Measurements from ENCODE around the gene GALNT18. TPM values are rescaled to one million over a fixed set of nuclear protein-coding genes. Genes with fewer than 3 reads are reported as not detected.

GALNT18 gene
- total RNA-seq, 1 donor from 2014 or later: 22.9 TPM

- DNase-seq (ENCODE audit: missing footprints) (no peak), ATAC-seq (no peak)
- intact Hi-C loops (cut with DNase I): no loop called here
Measured at GRCh38 chr11:11411401-11411985, 210.3 kb downstream of the GALNT18 start.

DNA sequence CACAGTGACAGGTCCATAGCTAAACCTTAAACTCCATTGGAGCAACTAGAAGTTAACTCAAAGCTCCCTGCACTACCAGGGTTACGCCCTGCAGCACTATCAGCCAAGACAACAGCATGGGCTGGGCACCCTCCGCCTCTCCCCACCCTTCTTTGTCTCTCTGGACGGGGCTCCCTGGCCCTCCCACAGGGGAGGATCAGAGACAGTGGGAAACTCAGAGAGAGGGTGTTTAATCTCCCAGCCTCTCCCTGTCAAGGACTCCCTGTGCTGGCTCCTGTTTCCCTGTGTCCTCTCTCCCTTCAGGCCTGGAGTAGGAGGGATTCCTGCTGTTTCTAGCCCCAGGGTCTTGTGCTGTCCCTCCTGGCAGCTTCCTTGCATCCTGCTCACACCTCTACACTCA lies 211.9 kb downstream of the GALNT18 start:
- intact Hi-C loops (cut with DNase I): no loop called here
- DNase-seq (ENCODE audit: missing footprints): no peak

GRCh38 chr11:11409224-11409623 lies 212.6 kb downstream of the GALNT18 start:
- no peak for ATAC-seq
- intact Hi-C loops (cut with DNase I): no loop called here
- no peak for DNase-seq (ENCODE audit: missing footprints)

More for the DNA sequence above, 211.9 kb downstream of the GALNT18 start:
- ATAC-seq: no peak

GRCh38 chr11:11408436-11409221 lies 213.2 kb downstream of the GALNT18 start:
- DNase-seq (ENCODE audit: missing footprints): no peak
- intact Hi-C loops (cut with DNase I): no loop called here
- no peak for ATAC-seq

DNA sequence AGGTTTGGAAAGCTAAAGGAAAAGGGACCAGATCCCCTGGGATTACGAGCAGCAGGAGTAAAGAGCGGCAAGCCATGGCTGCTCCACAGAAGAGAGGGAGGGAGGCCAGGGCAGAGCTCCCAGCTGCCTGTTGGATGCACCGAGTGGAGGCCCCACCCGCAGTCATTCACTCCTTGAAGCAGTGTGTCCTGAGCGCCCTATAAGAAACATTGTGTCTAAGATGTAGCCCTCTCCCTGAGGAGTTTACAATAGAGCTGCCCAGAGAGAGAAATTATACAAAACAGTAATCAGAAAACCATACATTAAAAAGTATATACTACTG lies 214.1 kb downstream of the GALNT18 start:
- DNase-seq (ENCODE audit: missing footprints) (no peak), ATAC-seq (peak; percentile 18)
- intact Hi-C loops (cut with DNase I): loop anchor here (1.0 to 2.0 kb wide), 3 partner anchors 54 to 215 kb away; partner anchors contain the start of gene GALNT18

DNA sequence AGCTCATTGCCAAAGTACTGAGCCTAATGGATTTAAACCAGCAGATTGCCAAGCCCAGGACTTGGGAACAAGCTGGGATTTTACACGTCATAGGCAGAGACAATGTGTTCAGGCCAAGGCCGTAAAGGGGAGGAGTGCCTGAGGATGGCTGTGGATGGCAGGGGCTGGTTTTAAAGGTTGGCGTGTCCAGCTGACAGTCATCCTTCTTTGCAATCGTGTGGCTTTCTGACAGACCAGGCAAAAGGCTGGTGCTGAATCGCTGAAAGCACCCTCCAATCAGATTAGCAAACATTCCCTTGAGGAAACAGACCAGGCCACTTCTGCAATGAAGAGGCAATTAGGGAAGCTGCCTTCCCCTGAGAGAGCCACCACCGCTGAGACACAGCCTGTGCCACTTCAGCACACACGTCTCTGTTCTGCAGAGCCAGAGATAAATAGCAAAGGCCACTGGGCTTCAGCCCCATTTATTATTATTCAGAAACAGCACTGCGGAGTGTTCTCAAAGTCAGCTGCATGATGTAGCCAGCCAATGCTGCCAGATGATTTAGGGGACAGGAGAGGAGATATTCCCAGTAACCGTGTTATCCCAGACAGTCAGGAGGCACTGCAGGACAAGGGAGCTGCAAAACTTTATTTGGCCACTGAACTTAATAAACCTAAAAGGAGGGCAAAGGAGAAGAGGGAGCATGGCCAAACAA lies 214.6 kb downstream of the GALNT18 start:
- intact Hi-C loops (cut with DNase I): loop anchor here (1.0 to 2.0 kb wide), 3 partner anchors 54 to 215 kb away; partner anchors contain the start of gene GALNT18
- DNase-seq (ENCODE audit: missing footprints): no peak

GRCh38 chr11:11406652-11407051 lies 215.2 kb downstream of the GALNT18 start:
- ATAC-seq (peak; percentile 1), DNase-seq (ENCODE audit: missing footprints) (no peak)
- intact Hi-C loops (cut with DNase I): loop anchor here (1.0 to 2.0 kb wide), 3 partner anchors 55 to 216 kb away; partner anchors contain the start of gene GALNT18

More for the DNA sequence above, 214.6 kb downstream of the GALNT18 start:
- ATAC-seq: peak; percentile 85

GRCh38 chr11:11403763-11404725 lies 217.8 kb downstream of the GALNT18 start:
- intact Hi-C loops (cut with DNase I): loop anchor here (5.0 kb wide), 2 partner anchors 367 to 383 kb away; no protein-coding TSS in a partner anchor
- DNase-seq (ENCODE audit: missing footprints): no peak
- peak; percentile 65 for ATAC-seq

GRCh38 chr11:11401960-11402535 lies 219.8 kb downstream of the GALNT18 start:
- intact Hi-C loops (cut with DNase I): loop anchor here (5.0 kb wide), 2 partner anchors 365 to 385 kb away; no protein-coding TSS in a partner anchor
- ATAC-seq (no peak), DNase-seq (ENCODE audit: missing footprints) (no peak)

DNA sequence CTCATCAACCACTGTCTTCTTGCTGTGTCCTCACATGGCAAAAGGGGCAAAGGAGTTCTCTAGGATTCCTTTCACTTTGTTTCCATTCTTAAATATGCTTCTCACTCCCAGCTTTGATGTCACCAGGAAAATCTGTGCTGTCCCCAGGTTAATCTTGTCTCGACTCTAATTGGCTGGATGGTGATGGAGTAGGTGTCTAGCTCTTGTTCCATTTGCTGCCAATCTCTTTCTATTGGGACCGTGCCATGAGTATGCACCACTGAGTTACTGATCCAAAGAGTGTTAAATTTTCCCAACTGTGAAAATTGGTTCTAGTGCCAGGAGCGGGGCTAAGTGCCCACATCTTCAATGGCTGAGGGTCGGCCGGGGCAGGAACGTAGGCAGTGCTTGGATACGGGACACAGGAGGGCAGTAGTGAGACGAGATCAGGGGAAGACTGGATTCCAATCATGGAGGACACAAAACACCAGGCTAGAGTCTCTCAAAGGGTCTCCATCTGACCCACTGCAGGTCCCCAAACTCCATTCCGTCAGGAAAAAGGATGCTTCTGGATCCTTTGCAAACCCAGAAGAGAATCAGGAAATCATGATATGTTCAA lies 221.1 kb downstream of the GALNT18 start:
- ATAC-seq (no peak), DNase-seq (ENCODE audit: missing footprints) (no peak)
- intact Hi-C loops (cut with DNase I): loop anchor here (5.0 kb wide), 2 partner anchors 363 to 387 kb away; no protein-coding TSS in a partner anchor

GRCh38 chr11:11400121-11400520 lies 221.7 kb downstream of the GALNT18 start:
- intact Hi-C loops (cut with DNase I): loop anchor here (5.0 kb wide), 2 partner anchors 363 to 387 kb away; no protein-coding TSS in a partner anchor
- no peak for ATAC-seq
- no peak for DNase-seq (ENCODE audit: missing footprints)

DNA sequence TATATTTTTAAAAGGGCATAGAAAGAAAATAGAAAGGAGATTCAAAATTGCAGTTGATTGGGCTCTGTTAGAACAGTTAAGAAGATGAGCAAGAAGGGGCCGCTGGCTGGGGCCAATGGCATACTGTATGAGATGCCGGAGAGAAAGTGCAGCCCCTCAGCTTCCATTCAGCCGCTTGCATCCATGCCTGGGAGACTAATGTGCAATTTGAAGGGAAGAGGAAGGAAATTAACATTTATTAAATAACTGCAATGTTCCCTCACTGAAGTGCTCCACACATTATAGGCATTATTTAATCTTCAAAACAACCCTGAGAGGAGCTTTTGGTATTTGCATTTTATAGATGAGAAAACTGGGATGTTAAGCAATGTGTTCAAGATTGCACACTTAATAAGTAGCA lies 224.0 kb downstream of the GALNT18 start:
- DNase-seq (ENCODE audit: missing footprints) (no peak), ATAC-seq (no peak)
- intact Hi-C loops (cut with DNase I): no loop called here

DNA sequence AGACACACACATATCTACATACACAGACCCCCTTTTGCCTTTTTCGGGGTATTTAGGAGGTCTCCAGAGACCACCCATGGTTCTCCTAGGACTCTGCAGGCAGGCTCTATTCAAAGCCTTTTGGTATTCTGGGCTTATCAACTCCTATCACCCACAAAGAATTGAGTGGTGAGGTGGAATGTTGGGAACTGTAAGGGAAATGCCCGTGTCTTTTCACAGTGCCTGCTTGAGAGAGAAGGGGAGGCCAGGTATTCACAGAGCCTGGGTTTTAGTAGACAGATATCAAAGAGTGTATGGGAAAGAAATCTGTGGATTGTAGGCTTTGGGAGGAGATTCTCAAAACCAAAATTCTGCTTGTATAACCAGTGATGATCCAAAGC lies 224.8 kb downstream of the GALNT18 start:
- DNase-seq (ENCODE audit: missing footprints): no peak
- ATAC-seq: no peak
- intact Hi-C loops (cut with DNase I): no loop called here

DNA sequence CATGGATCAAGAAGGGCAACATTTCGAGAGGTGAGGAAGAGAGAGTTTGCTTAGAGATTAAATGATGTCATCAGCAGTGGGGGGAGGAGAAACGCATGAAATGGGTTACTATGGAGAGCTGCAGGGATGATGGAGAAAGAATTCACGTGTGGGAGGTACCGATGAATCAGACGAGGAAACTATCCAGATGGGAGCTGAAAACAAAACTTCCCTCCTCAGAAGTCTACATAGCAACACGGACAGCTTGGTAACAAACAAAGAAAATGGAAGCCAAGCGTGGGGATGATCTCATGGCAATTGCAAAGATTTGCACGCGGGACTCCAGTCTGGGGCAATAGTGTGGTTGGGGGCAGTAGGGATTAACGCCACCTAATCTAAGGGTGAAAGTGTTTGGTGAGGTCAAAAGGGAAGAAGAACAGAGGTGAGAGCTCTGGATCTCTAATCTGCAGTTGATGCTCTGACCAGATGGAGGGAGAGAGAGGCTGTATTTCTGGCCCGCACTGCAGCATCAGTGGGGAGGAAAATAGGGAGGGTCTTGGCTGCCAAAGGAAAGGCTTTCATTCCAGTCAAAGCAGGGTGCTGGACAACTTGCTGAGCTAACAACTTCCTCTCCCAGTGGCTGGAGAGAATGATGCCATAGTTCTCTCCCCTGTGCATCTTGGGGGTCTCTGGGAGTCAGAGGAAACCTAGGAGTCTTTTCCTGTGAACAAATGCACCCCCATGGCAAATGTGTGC lies 225.3 kb downstream of the GALNT18 start:
- ATAC-seq: peak; percentile 40
- intact Hi-C loops (cut with DNase I): no loop called here
- no peak for DNase-seq (ENCODE audit: missing footprints)

DNA sequence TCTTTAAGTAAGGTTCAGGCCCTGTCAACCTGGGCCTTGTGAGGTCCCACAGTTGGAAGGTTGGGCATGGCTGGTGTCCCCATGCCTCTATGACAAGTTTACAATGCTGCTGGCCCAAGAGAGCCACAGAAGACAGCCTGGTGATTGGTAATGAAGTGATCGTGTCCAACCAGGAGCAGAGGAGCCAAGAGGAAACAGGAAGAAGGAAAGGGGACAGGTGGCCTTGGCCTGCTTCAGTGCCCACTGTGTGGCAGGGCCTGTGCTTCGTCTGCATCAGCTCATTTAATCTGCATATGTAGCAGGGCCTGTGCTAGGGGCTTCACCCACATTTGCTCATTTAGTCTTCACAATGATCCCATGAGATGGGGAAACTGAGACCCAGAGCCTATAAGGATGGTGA lies 226.7 kb downstream of the GALNT18 start:
- ATAC-seq (no peak), DNase-seq (ENCODE audit: missing footprints) (no peak)
- intact Hi-C loops (cut with DNase I): no loop called here

- DNase-seq (ENCODE audit: missing footprints) (no peak), ATAC-seq (no peak)
- intact Hi-C loops (cut with DNase I): no loop called here
Measured at GRCh38 chr11:11394241-11394640, 227.6 kb downstream of the GALNT18 start.

All from Right ventricle myocardium inferior (tissue), 1 donor.